RPMI8226 (cell line): ENCODE data around the gene SETD3.

Source experiments
- DNase-seq: peaks from one replicate; pipeline ENCODE4 v3.0.0-alpha.2; 2015

SETD3 gene

DNA sequence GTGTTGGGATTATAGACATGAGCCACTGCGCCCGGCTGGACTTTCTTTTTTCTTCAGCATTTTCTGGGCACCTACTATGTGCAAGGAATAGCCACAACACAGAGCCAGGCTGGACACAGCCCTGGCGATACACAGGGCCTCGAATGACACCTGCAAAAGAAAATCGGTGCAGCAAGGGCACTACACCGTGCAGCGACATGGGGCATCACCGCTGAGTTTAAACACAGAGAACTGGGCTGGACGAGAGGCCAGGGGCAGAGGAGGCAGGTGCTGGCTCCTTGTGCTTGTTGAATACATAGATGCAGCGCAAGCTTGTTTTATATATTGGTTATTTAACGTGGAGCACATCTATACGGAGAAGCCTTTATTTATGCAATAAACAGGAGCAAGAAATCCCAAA is 92.4 kb downstream of the SETD3 start:
- DNase-seq: no peak

DNA sequence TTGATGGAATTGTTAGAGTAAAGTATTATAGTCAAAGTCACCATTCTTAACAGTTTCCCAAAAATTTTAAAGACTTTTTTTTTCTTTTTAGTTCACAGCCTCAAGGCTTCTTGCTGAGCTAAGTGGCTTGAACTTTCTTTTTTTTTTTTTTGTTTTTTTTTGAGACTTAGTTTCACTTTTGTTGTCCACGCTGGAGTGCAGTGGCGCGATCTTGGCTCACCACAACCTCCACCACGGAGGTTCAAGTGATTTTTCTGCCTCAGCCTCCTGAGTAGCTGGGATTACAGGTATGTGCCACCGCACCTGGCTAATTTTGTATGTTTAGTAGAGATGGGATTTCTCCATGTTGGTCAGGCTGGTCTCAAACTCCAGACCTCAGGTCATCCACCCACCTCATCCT is 92.8 kb downstream of the SETD3 start:
- no peak for DNase-seq

DNA sequence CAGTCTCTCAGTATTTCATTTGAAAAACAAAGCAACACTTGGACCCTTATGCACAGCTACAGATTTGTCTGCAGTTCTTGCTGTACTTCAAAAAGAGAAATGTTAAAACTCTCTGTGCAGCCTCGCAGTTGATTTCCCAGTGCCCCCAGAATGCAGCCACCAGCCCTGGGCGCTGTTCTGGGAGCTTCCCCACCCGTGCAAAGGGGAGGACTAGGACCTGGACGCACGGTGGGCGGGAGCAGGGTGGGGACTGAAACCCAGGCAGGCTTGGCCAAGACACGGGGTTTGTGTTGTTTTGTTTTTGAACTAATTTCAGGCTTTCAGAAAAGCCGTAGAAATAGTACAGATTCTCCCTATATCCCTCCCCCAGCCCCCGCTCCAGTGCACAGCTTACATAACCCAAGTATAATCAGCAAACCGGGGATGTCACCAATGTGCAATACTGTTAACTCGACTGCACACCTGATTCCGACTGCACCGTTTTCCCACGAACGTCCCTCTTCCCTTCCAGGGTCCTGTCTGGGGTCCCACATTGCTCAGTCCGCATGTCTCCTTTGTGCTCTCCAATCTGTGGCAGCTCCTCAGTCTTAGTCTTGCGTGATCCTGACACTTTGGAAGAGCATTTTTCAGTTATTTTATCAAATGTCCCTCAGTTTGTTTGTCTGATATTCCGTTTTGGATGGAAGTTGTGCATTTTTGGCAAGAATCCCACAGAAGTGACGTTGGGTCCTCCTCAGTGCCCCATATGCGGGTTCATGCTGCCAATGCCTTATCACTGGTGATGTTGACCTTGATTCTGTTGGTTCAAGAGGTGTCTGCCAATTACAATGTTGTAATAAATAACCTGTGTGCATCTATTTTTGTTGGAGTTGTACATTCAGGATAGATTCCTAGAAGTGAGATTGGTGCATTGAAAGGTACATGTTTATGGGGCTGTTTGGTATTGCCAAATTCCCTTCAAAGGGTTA is 95.9 kb downstream of the SETD3 start:
- DNase-seq: no peak

DNA sequence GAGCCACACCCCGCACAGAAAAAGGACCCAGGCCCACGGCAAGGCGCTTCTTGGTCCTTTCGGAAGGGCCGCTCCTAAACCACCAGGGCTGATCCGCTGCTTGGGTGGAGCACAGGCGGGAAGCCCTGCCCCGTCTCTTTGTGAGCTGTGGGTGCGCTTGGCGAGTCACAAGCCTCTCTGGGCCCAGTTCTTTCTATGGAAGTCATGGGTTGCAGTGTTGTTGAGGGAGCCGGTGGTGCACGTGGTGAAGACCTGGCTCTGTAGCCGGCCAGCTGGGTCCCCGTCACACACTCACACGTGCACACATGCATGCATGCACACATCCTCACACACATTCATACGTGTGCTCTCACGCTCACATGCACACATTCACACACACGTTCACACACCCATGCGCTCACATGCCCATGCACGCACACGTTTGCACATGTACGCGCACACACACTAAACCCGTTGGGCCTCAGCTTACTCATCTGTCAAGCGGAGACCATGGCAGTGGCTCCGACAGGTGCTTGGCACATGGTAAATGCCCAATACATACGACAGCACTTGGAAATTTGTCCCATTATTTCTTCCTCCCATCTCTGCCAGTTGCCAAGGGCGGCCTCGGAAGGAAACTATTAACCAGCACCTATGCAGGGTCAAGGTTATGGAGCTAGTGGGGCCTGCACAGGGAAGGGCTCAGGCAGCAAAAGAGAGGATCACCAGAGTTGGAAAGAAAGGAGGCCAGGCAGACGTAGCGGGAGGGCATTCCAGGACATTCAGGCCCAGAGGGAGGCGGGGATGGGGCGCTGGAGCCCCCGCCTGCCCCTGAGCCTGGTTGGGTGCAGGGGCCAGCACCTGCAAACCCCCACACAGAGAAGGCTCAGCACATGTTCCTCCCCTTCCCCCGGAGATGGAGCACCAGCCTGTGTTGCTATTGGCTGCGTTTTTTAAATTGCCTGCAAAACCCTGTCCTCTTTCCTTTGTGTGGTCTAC is 96.9 kb downstream of the SETD3 start:
- DNase-seq: no peak

DNA sequence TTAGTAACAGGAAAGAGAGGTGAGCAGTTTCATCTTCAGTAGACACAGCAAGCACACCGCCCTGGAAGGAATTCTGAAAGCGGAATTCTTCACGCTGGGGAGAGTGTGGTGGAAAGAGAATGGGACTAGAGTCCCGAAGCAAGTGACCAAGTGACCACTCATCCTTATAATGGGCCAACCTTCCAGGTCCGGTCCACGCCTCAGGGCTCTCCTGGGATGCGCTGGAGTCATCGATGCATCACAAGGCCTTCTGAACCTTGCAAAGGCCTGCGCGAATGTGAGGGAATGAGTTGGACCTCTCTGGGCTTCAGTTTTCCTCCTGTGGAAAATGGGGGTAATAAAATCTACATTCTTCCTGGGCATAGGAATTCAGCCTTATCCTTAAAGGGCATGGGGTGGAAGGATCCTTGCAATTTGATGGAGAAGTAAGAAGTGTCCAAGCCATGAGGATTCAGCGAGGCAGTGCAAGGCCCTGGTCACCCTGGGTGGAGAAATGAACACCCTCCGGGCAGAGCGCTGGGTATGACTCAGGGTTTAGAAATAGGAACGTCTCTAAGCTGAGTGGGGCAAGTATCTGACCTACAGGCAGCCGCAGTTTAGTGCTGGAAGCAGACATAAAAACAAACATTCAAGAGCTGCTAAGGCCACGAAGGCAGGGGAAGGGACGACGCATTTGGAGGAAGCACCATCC is 97.7 kb downstream of the SETD3 start:
- DNase-seq: no peak

DNA sequence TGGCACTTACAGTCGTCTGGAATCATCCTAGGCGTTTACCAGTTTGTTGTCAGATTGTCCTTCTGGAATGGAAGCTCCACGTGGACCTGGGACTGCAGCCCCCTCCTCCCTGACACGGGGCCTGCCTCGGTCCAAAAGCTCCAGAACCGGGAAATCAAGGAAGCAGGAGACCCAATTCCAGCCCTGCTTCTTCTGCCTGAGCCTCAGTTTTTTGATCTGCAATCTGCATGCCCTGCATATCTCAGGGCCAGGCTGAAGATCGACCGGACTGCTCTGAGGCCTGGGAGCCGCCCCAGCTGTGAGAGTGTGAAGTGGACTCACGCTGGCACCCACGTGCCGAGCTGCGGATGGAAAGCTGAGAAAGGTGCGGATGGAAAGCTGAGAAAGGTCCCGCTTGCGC is 98.6 kb downstream of the SETD3 start:
- no peak for DNase-seq

DNA sequence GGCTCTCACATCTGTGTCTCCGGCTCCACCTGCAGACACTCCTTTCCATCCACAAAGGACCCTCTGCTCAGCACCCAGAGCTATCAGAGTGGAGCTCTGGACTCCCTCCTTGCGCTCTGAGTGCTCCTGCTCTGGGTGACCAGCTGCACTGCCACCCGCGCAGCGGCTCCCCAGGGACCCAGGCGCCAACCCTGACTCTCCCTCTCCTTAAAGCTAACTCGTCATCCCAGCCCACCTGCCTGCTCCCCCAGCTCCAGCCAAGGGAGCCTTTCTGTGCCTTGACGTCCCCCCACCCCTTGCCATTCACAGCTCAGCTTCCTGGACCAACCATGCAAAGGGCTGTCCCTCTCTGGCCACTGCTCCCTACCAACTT is 99.0 kb downstream of the SETD3 start:
- DNase-seq: no peak

DNA sequence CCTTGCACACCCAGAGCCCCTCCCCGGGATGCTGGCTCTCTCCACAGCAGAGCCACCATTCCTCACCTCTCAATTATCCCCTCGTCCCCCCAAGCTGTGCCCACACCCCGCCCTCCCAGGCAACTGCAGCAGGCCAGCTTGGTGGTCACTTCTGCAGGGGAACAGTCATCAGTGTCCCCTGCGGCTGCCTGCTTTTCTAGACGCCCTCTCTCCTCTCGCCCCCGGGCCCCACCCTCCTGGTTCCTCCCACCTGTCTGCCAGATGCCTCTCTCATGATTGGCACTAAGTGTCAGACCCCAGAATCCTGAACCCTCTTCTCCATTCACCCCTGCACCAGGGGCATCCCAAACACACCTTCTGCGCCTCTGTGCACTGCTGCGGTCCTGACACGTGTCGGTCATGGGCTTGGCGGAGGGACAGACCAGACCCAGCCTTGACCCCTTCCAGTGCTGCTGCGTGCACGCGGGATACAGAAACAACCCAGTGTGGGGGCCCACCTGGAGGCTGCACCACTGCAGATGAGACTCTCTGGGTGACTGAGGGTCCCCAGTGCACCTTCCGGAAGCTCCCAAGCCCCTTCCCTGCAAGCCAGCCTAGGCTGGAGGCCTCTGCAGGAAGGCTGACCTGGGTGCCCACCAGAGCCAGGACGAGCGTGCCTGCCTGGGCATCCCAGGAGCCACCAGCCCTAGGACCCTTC is 99.5 kb downstream of the SETD3 start:
- DNase-seq: no peak

DNA sequence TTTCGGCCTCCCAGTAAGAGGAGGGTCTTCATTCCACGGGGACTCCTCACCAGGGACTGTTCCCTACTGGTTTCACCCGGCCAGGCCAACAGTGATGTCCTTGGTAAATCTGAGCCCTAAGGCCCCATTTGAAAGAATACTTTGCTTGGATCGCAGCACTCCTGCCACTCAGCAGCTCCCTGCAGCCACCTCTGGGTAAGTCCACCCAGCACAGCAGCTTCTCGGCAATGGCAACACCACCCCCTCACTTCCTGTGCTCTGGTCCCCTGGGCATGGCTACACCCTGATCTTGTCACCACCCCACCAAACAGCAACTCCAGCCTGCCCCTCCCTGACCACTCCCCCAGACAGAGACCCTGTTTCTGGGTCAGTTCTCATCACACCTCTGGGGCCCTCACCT is 100.3 kb downstream of the SETD3 start:
- no peak for DNase-seq

DNA sequence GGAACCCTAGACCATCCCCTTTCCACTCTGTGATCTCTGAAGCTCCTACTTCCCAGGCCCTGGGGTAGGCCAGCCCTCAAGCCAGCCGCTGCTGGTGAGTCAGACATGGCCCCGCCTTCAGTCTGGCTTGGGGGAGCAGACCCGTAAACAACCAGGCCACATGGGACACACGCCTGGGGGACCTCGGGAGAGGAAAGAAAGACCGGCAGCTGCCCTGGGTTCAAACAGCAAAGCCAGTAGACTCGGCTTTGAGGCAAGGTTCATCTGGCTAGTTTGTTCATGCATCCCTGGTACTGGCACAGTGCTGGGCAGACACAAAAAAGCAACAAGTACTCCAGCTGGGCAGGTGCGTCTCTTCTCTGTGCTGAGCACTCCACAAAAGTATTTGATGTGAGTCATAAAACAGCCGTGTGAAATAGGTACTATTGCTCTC is 101.9 kb downstream of the SETD3 start:
- no peak for DNase-seq

DNA sequence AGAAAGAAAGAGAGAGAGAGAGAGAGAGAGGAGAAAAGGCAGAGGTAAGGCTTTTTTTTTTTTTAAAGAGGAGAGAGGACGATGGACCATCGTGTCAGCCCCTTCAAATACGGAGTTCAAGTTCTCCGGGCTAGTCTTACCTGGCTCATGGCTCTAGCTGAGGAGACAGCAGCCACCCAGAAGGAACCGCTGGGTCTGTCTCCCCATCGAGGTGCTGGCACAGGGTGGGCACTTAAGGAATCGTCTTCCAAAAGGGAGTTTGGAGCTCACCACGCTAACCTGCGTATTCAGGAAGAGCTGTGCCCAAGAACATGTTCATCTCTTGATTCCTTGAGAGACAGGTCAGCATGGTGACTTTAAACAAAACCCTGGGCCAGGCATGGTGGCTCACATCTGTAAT is 102.7 kb downstream of the SETD3 start:
- DNase-seq: no peak

DNA sequence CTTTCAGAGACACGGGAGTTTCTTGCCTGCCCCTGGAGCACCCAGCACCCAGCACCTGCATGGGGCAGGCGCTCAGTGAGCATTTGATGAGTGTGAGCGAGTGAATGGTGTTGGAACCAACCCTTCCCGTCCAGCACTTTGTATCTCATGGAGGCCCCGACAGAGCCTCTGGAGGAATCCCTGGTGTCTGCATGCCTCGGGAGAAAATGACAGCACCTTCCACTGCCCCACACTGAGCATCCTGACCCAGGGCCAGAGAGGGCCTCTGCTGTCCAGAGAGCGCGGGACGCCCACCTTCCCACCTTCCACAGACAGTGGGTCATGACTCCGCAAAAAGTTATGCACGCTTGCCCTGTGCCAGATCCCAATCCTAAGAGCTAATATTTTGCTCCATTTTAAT is 105.7 kb downstream of the SETD3 start:
- no peak for DNase-seq

DNA sequence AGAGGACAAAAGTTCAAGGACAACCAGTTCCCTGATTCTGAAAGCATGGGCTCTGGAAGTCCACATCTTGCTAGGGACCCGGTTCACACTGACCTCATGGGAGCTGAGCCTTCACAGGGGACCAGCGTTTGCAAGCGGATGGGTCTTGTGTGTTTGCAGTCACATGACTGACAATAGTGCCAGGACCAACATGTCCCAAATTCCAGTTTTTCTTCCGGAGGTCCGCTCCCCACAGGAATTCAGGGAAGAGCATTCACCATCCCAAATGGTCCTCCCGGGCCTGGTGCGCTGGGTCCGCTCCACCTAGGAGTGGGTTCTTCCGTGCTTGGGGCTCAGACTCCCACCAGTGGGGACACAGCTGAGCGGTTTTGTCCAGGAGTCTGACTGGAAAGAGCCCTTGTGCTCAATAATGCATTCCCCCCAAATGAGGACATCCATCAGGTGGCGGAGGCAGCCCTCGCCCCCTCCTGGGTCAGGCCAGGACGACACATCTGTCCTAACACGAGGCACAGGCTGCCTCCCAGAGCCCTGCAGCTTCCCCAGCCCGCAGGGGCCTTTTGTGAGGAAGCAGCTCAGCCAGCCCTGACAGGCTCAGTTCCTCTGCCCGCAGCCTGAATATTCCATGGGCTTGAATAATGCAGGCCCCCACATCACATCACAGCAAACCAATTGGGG is 116.9 kb downstream of the SETD3 start:
- DNase-seq: no peak

DNA sequence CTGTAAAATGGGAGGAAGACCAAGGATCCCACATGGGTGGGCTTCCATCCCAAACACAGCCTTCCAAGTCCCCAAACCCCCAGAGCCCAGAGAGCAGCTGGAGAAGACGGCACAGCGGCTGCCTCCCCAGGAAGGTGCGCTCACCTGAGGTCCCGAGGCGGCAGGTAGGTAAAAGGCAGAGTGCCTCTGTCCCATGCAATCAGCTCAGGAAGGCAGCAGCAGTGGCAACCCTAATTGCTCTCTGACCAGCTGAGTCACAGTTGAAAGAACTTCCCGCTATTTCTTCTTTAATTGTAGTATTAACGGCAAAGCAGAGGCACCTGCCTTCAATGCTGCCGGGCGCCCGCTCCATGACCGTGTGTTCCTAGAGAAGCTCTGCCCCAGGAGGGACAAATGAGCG is 117.6 kb downstream of the SETD3 start:
- DNase-seq: no peak

DNA sequence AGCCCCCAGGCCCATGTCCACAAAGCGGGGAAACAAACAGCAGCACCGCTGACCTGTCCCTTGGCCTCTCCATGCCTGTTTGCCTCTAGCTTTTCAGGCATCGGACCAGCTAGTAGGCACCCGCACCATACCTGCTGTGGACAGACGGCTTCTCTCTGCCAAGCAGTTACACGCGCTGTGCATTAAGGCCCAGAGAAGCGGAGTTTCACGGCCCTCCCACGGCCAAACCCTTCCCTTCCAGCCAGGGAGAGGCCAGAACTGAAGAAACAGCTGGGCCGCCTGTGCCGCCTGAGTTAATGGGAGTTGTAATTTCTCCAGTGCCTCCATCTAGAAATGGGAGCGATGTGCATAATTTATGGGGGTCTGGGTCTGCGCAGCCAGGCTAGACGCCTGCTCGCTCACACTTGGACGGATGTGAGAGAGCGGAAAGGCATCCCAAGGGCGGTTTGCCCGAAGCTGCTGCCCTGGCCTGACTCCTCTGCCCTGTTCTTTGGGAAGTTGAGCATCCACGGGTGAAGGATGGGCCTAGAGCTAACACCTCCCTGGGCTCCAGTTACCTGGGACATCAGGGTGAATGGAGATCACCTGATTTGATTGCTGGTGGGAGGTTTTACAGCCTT is 119.0 kb downstream of the SETD3 start:
- no peak for DNase-seq

DNA sequence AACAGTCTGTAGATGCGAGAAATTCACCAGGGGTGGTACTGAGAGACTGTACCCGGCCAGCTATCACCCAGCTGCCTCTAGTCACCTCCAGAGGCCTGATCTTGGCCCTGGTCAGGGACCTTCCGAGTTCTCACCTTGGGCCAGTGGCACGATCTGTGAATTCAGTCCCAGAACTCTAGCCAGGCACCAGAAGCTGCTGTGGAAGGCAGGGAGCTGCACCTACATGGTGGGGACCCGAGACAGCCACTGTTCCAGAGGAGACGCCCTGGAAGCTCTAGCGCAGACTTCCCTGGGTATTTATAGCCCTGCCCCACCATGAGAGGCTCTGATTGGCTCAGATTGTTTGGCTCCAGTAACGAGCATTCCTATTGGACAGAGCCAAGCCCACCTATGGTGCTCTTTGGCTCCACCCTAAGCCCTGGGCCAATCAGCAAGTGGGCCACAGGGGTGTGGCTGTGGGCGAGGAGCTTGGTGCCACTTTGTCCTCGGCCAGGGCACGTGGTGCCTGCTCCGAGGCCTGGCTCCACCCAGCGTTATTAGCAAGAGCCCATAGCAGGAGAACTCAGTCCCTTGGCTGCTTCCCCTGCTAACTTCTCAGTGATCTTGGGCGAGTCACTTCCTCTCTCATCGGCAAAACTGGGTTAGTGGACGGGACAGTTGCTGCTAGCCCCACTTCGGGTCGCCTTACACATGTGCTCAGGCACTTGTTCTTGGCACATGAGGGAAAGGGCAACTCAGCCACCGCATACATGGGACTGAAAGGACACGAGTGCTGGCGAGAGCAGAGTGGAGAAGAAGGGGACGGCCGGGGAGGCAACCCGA is 119.7 kb downstream of the SETD3 start:
- DNase-seq: no peak

DNA sequence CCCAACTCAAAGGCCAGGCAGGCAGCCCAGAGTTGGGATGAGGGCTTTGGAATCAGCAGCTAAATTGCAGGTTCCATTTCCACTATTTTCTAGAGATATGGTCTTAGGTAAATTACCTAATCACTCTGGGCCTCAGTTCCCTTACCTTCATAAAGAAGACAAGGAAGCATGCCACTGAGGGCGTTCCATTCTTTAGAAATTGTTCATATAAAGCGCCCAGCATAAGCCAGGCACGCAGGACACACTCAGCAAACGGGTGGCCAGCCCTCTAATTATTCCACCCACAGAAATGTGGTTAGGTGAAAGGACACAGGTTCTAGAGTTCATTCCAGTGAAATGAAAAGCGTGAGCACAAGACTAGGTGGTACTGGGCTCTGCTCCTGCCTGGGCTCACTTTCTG is 120.8 kb downstream of the SETD3 start:
- DNase-seq: no peak

DNA sequence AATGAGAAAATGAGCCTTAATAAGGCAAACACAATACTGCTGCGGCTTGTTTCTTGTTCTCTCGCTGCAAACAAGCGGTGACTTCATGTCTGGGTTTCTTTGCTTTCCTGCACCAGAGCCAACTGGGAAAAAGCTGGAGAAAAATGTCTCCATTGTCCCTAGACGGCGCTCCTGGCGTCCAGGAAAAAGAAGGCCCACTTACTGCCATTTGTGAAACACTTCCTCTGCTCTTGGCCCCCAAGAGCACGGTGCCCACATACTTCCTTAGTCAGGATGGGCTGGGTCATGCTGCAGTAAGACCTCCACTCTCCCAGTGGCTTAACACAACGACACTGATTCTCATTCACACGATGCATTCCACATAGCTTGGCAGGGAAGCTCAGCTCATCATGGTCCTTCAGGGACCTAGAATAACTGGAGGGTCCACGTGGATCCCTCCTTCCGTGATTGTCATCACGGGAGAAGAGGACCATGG is 122.7 kb downstream of the SETD3 start:
- DNase-seq: no peak

DNA sequence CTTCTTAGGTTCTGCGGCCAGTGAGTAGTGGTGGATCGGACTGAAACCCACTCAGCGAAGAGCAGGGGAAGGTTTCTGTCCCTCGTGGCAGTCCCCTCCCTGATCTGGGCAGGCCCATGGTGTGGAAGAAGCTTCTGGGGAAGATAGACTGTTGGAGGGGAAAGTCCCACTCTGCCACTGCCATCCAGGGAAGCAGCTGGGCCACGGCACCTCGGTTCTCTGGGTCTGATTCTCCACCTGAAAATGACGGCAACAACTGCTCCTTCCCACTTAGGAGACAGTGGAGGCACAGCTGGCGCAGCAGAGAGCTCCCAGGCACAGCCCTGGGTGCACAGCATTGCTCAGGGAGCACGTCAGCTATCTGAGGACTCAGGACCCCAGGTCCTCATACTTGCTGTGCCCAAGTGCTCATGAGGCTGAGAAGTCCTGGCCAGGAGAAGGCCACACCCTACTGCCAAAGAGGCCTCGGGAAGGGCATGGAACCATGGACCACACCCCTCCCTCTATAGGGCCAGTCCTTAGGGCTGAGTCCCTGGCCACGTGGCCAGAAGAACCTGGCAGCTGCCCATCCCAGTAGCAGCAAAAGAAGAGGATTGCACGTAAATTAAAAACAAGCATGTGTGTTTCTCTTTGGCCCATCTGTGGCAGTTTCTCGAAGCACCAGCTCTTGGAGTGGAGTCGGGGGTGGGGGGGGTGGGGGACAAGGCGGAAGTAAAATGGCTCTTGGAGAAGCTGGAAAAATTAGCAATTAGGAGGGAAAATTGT is 123.3 kb downstream of the SETD3 start:
- no peak for DNase-seq
